ENCODE data around the gene SLX9. TPM values are rescaled to one million over a fixed set of nuclear protein-coding genes. Genes with fewer than 3 reads are reported as not detected.

Gene SLX9
- total RNA-seq, 1 experiment from 2014 or later: 74.3 TPM

GRCh38 chr21:44904141-44904923 is 35.5 kb upstream of the SLX9 start:
- no peak overlapping the region for H2AFZ ChIP-seq (ENCODE audit: low read length)

More at GRCh38 chr21:44904141-44904923, 35.5 kb upstream of the SLX9 start:
- no peak overlapping the region for H2BK20ac ChIP-seq (ENCODE audit: low read depth, low read length, poor library complexity, severe bottlenecking)
- no peak for DNase-seq
- H2BK120ac ChIP-seq (ENCODE audit: low read depth, low read length, poor library complexity, severe bottlenecking): no peak overlapping the region
- WGBS (ENCODE audit: extremely low coverage, insufficient read length, low lambda C conversion rate): 100% methylated on average over 3 of the region's 14 CpGs
- H2BK15ac ChIP-seq (ENCODE audit: low read depth, low read length): no peak overlapping the region
- no peak overlapping the region for H3K14ac ChIP-seq (ENCODE audit: insufficient read depth, low read length)
- H3K4me1 Mint-ChIP-seq: peaks cover 0 to 12% of the 10 kb centered on the region in 2 experiments; a peak in 2 of 4 replicates
- no peak overlapping the region for H3K18ac ChIP-seq (ENCODE audit: insufficient read length, low read depth, low read length)
- peaks cover 6% of the 10 kb centered on the region for H3K27me3 Mint-ChIP-seq (ENCODE audit: low read depth)
- no peak overlapping the region for H2BK5ac ChIP-seq (ENCODE audit: insufficient read length, low read length)
- H2AK5ac ChIP-seq (ENCODE audit: insufficient read length, low read length): no peak overlapping the region
- no peak overlapping the region for H4K91ac ChIP-seq (ENCODE audit: insufficient read length, low read depth, low read length)
- no peaks in the 10 kb centered on the region for H3K79me2 ChIP-seq (ENCODE audit: insufficient read depth, low read length)
- H3K4ac ChIP-seq (ENCODE audit: low read depth, low read length): no peak overlapping the region
- no peak overlapping the region for H3K4me2 ChIP-seq (ENCODE audit: insufficient read depth, insufficient read length, low read length)
- no peaks in the 10 kb centered on the region for H3K4me1 ChIP-seq (ENCODE audit: insufficient read depth, low read length)
- no peak overlapping the region for H2BK12ac ChIP-seq (ENCODE audit: insufficient read length, low read depth, low read length)
- no peak overlapping the region for H4K5ac ChIP-seq (ENCODE audit: insufficient read length, low read depth, low read length)
- TF ChIP-seq, protein P1, sequence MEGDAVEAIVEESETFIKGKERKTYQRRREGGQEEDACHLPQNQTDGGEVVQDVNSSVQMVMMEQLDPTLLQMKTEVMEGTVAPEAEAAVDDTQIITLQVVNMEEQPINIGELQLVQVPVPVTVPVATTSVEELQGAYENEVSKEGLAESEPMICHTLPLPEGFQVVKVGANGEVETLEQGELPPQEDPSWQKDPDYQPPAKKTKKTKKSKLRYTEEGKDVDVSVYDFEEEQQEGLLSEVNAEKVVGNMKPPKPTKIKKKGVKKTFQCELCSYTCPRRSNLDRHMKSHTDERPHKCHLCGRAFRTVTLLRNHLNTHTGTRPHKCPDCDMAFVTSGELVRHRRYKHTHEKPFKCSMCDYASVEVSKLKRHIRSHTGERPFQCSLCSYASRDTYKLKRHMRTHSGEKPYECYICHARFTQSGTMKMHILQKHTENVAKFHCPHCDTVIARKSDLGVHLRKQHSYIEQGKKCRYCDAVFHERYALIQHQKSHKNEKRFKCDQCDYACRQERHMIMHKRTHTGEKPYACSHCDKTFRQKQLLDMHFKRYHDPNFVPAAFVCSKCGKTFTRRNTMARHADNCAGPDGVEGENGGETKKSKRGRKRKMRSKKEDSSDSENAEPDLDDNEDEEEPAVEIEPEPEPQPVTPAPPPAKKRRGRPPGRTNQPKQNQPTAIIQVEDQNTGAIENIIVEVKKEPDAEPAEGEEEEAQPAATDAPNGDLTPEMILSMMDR (conservative IDR thresholded peaks at IDR 0.05): no peak
- H3K56ac ChIP-seq (ENCODE audit: insufficient read length, low read depth, low read length): no peak overlapping the region
- H3K9me3 ChIP-seq (ENCODE audit: control insufficient read depth, low read depth, low read length): no peaks in the 10 kb centered on the region
- H3K9ac ChIP-seq (ENCODE audit: extremely low read depth, insufficient read length, low read length): no peak overlapping the region
- no peak overlapping the region for H3K23ac ChIP-seq (ENCODE audit: insufficient read length, low read depth, low read length)
- no peaks in the 10 kb centered on the region for H3K27me3 ChIP-seq (ENCODE audit: insufficient read depth, low read length)
- no peaks in the 10 kb centered on the region for H3K23me2 ChIP-seq (ENCODE audit: insufficient read length, low read depth, low read length, poor library complexity, severe bottlenecking)
- H3K27ac ChIP-seq (ENCODE audit: insufficient read length, low read depth, low read length): no peak overlapping the region
- no peaks in the 10 kb centered on the region; a peak in 3 of 5 replicates for H3K9me3 Mint-ChIP-seq
- H3K36me3 Mint-ChIP-seq (ENCODE audit: insufficient read depth in 1 of 3, low read depth in 3 of 3): no peaks in the 10 kb centered on the region
- no peaks in the 10 kb centered on the region for H3K79me1 ChIP-seq (ENCODE audit: insufficient read depth, low read depth, low read length, poor library complexity, severe bottlenecking)
- H3T11ph ChIP-seq (ENCODE audit: low read length): no peak overlapping the region
- no peak overlapping the region; a peak in 1 of 5 replicates for H3K4me3 Mint-ChIP-seq
- no peak overlapping the region; a peak in 1 of 7 replicates for H3K27ac Mint-ChIP-seq
- no peak overlapping the region for H4K8ac ChIP-seq (replicated peaks; ENCODE audit: insufficient read length, low read depth, low read length)
- H4K20me1 ChIP-seq (ENCODE audit: control insufficient read depth, insufficient read depth, insufficient read length): peaks cover 6% of the 10 kb centered on the region
